GM19328 (cell line): ENCODE measurements around the gene SLC6A9.

Experiments used
- ATAC-seq: cut with Tn5 transposase; IDR thresholded peaks from one replicate; pipeline ENCODE4 v1.9.1; 2021; ENCODE audit warnings: mild to moderate bottlenecking, moderate library complexity; ENCODE audit not compliant: unreplicated experiment

SLC6A9 gene

GRCh38 chr1:44049839-44050238 lies 18.6 kb upstream of the SLC6A9 start:
- ATAC-seq = no peak

- ATAC-seq = no peak
These were observed 17.4 kb upstream of the SLC6A9 start for GRCh38 chr1:44048532-44049215.

GRCh38 chr1:44047131-44047530 lies 15.9 kb upstream of the SLC6A9 start:
- ATAC-seq = no peak

GRCh38 chr1:44045064-44045463 lies 13.8 kb upstream of the SLC6A9 start:
- no peak for ATAC-seq

GRCh38 chr1:44044071-44044801 lies 13.0 kb upstream of the SLC6A9 start:
- no peak for ATAC-seq

GRCh38 chr1:44043176-44044070 lies 12.2 kb upstream of the SLC6A9 start:
- no peak for ATAC-seq

- ATAC-seq = no peak
These were observed 9.6 kb upstream of the SLC6A9 start for GRCh38 chr1:44040846-44041245.

GRCh38 chr1:44040418-44040817 lies 9.2 kb upstream of the SLC6A9 start:
- no peak for ATAC-seq

GRCh38 chr1:44038876-44039657 lies 7.8 kb upstream of the SLC6A9 start:
- ATAC-seq = no peak

GRCh38 chr1:44037154-44037553 lies 5.9 kb upstream of the SLC6A9 start:
- no peak for ATAC-seq

GRCh38 chr1:44036409-44037139 lies 5.3 kb upstream of the SLC6A9 start:
- ATAC-seq = no peak

- no peak for ATAC-seq
These were observed 4.6 kb upstream of the SLC6A9 start for GRCh38 chr1:44035726-44036408.

- ATAC-seq = no peak
These were observed 3.9 kb upstream of the SLC6A9 start for GRCh38 chr1:44034976-44035716.

GRCh38 chr1:44034423-44034822 lies 3.2 kb upstream of the SLC6A9 start:
- no peak for ATAC-seq

GRCh38 chr1:44033756-44034155 lies 2.5 kb upstream of the SLC6A9 start:
- ATAC-seq = no peak

- no peak for ATAC-seq
These were observed 1.8 kb upstream of the SLC6A9 start for GRCh38 chr1:44033041-44033575.

- no peak for ATAC-seq
These were observed 1.0 kb upstream of the SLC6A9 start for GRCh38 chr1:44032170-44032790.

GRCh38 chr1:44030605-44031251 lies 534 bp downstream of the SLC6A9 start:
- ATAC-seq = peak; percentile 15
